GM12891 (cell line): ENCODE measurements around the gene PCDHGB5.
"Not testable (repeated sequence)": the region's sequence is repeated elsewhere in the genome, so short reads cannot be mapped to it uniquely, and the experiment has no call there.

Source experiments
- DNase-seq: peaks from one replicate; pipeline ENCODE4 v3.0.0; 2011; ENCODE audit warnings: low spot score; ENCODE audit not compliant: insufficient read length
- FAIRE-seq: peaks from 2 replicates; lab custom pipeline; 2011; peaks lifted over from hg19 to GRCh38; lab: Jason Lieb, UNC
- PAX5 ChIP-seq: IDR thresholded peaks from 2 replicates; pipeline ENCODE4 v1.6.1; 2011; ENCODE audit warnings: low read length, moderate library complexity, mild to moderate bottlenecking; ENCODE audit not compliant: insufficient read depth, severe bottlenecking
- POLR2A ChIP-seq: IDR thresholded peaks from 2 replicates; pipeline ENCODE4 v1.6.1; 2011; ENCODE audit warnings: low read depth, low read length, control low read depth
- POLR2AphosphoS5 ChIP-seq: IDR thresholded peaks from 2 replicates; pipeline ENCODE4 v1.6.1; 2011; ENCODE audit warnings: low read depth, low read length, control low read depth
- POU2F2 ChIP-seq: IDR thresholded peaks from 2 replicates; pipeline ENCODE4 v1.6.1; 2011; ENCODE audit warnings: low read depth, mild to moderate bottlenecking, control low read depth, low read length, moderate library complexity
- SPI1 ChIP-seq: IDR thresholded peaks from 2 replicates; pipeline ENCODE4 v1.6.1; 2011; ENCODE audit warnings: low read depth, low read length, control low read depth
- TAF1 ChIP-seq: IDR thresholded peaks from 2 replicates; pipeline ENCODE4 v1.6.1; 2011; ENCODE audit warnings: low read depth, low read length, control low read depth

The PCDHGB5 gene

GRCh38 chr5:141398608-141399007 lies 861 bp downstream of the PCDHGB5 start:
- no peak for DNase-seq
- FAIRE-seq = no peak
- no peak for TF ChIP-seq TAF1
- no peak for TF ChIP-seq POLR2A
- no peak for TF ChIP-seq POLR2AphosphoS5
- TF ChIP-seq POU2F2 = no peak
- TF ChIP-seq PAX5 = no peak
- TF ChIP-seq SPI1 = no peak

- no peak for DNase-seq
- no peak for FAIRE-seq
- TF ChIP-seq PAX5 (no peak), POU2F2 (no peak)
Observed at GRCh38 chr5:141399555-141400258, 2.0 kb downstream of the PCDHGB5 start.

- DNase-seq (no peak), FAIRE-seq (no peak)
- TF ChIP-seq POLR2AphosphoS5 (no peak), PAX5 (no peak), SPI1 (no peak)
Observed at GRCh38 chr5:141402553-141403243, 5.0 kb downstream of the PCDHGB5 start, which contains the start of gene PCDHGA9. Gene PCDHGA9 (plus strand): TSS chr5:141402778. CDS start chr5:141402953, 175 bp downstream.

- no peak for DNase-seq
- FAIRE-seq = no peak
- TF ChIP-seq TAF1 (no peak), PAX5 (no peak), POLR2A (no peak), SPI1 (no peak), POLR2AphosphoS5 (no peak), POU2F2 (no peak)
Observed at GRCh38 chr5:141403387-141403786, 5.6 kb downstream of the PCDHGB5 start.

GRCh38 chr5:141407790-141408505 lies 10.2 kb downstream of the PCDHGB5 start, which contains the start of gene PCDHGB6:
Gene PCDHGB6 (plus strand): TSS chr5:141408021. CDS start chr5:141408203, 182 bp downstream.
- not testable (repeated sequence) for FAIRE-seq, DNase-seq

DNA sequence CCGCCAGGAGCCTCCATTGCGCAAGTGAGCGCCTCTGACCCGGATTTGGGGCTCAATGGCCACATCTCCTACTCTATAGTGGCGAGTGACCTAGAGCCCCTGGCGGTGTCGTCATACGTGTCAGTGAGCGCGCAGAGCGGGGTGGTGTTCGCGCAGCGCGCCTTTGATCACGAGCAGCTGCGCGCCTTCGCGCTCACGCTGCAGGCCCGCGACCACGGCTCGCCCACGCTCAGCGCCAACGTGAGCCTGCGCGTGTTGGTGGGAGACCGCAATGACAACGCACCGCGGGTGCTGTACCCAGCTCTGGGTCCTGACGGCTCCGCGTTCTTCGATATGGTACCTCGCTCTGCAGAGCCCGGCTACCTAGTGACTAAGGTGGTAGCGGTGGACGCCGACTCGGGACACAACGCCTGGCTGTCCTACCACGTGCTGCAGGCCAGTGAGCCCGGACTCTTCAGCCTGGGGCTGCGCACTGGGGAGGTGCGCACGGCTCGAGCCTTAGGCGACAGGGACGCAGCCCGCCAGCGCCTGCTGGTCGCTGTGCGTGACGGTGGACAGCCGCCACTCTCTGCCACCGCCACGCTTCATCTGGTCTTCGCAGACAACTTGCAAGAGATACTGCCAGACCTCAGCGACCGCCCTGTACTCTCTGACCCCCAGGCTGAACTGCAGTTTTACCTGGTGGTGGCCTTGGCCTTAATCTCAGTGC lies 12.0 kb downstream of the PCDHGB5 start:
- no peak for DNase-seq
- TF ChIP-seq POLR2A = no peak
- TF ChIP-seq POLR2AphosphoS5 = no peak
- FAIRE-seq = no peak

DNA sequence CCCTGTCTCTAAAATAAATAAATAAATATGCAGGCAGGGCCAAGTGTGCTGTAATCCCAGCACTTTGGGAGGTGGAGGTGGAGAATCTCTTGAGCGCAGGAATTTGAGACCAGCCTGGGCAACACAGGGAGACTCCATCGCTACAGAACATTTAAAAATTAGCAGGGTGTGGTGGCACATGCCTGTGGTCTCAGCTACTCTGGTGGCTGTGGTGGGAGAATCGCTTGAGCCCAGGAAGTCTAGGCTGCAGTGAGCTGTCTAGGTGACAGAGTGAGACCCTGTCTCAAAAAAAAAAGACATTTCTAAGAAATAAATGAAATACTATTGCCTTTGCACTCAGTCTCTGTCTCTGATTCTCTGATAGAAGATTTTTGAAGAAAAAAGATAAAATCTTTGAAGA lies 13.8 kb downstream of the PCDHGB5 start:
- no peak for DNase-seq
- FAIRE-seq = no peak
- no peak for TF ChIP-seq SPI1
- TF ChIP-seq PAX5 = no peak
- no peak for TF ChIP-seq POLR2AphosphoS5
- TF ChIP-seq POU2F2 = no peak

GRCh38 chr5:141412854-141413539 lies 15.2 kb downstream of the PCDHGB5 start, which contains the start of gene PCDHGA10:
Gene PCDHGA10 (plus strand): TSS chr5:141412987. CDS start chr5:141413176, 189 bp downstream.
- DNase-seq (peak; percentile 70), FAIRE-seq (peak; percentile 61)
- no peak for TF ChIP-seq POLR2AphosphoS5
- TF ChIP-seq POLR2A = no peak
- no peak for TF ChIP-seq PAX5
- no peak for TF ChIP-seq TAF1
- no peak for TF ChIP-seq SPI1
- TF ChIP-seq POU2F2 = no peak

GRCh38 chr5:141413540-141414069 lies 15.9 kb downstream of the PCDHGB5 start:
- peak; percentile 40 for FAIRE-seq
- TF ChIP-seq POLR2A = no peak
- TF ChIP-seq TAF1 = no peak
- no peak for TF ChIP-seq POLR2AphosphoS5
- TF ChIP-seq POU2F2 = no peak
- no peak for TF ChIP-seq PAX5
- no peak for DNase-seq

DNA sequence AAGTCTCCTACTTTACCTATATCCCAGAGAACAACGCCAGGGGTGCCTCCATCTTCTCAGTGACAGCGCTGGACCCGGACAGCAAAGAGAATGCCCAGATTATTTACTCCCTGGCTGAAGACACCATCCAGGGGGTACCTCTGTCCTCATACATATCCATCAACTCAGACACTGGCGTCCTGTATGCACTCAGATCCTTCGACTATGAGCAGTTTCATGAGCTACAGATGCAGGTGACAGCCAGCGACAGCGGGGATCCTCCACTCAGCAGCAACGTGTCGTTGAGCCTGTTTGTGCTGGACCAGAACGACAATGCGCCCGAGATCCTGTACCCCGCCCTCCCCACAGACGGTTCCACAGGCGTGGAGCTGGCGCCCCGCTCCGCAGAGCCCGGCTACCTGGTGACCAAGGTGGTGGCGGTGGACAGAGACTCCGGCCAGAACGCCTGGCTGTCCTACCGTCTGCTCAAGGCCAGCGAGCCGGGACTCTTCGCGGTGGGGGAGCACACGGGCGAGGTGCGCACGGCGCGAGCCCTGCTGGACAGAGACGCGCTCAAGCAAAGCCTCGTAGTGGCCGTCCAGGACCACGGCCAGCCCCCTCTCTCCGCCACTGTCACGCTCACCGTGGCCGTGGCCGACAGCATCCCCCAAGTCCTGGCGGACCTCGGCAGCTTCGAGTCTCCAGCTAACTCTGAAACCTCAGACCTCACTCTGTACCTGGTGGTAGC lies 17.0 kb downstream of the PCDHGB5 start:
- DNase-seq, FAIRE-seq: not testable (repeated sequence)

DNA sequence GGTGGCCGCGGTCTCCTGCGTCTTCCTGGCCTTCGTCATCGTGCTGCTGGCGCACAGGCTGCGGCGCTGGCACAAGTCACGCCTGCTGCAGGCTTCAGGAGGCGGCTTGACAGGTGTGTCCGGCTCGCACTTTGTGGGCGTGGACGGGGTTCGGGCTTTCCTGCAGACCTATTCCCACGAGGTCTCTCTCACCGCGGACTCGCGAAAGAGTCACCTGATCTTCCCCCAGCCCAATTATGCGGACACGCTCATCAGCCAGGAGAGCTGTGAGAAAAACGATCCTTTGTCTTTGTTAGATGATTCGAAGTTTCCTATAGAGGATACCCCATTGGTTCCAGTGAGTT lies 17.5 kb downstream of the PCDHGB5 start:
- FAIRE-seq, DNase-seq: not testable (repeated sequence)

- peak; percentile 58 for FAIRE-seq
- peak; percentile 59 for DNase-seq
Observed at GRCh38 chr5:141417494-141418172, 19.9 kb downstream of the PCDHGB5 start, which contains the start of gene PCDHGB7. Gene PCDHGB7 (plus strand): TSS chr5:141417677. CDS start chr5:141417860, 183 bp downstream.
